K562 (cell line): ENCODE measurements around the gene STARD8. TPM values are rescaled to one million over a fixed set of nuclear protein-coding genes. Genes with fewer than 3 reads are reported as not detected.

Experiments used
- ATAC-seq: fragments of 200-7000 bp; cut with Tn5 transposase; 3 replicates; pipeline ENCODE4 v1.9.1; 2020; ENCODE audit warnings: moderate library complexity
- BruUV-seq: library from RNA; stranded (reverse); fragments of 400-500 nt; replicated peaks from 2 replicates; lab custom pipeline; 2021; lab: Mats Ljungman, UMichigan
- CTCF ChIA-PET: fragments of 300-600 bp; formaldehyde crosslinking; extraction: SDS; loops from one replicate; lab custom pipeline; 2021; ENCODE audit warnings: low intra/inter-chr PET ratio; lab: Yijun Ruan, JAX
- POLR2A ChIA-PET: fragments of 300-600, 350-650 bp; sonication (Branson Sonifier 250); formaldehyde crosslinking; extraction: SDS; loops from one replicate; lab custom pipeline; 2021; ENCODE audit warnings: antibody characterized with exemption, inconsistent platforms; lab: Yijun Ruan, JAX
- DNase-seq, 4 experiments: peaks; one replicate each; pipeline versions ENCODE4 v3.0.0 to v3.0.0-alpha.2; 2011 to 2018; ENCODE audit warnings: low spot score in 3 of 4, mixed read lengths in 3 of 4; ENCODE audit errors: extremely low read depth in 1 of 4
- FAIRE-seq: peaks from 2 replicates; lab custom pipeline; 2011; peaks lifted over from hg19 to GRCh38; lab: Jason Lieb, UNC
- H2AFZ ChIP-seq: 2 replicates; pipeline ENCODE4 v1.6.0; 2011; ENCODE audit warnings: low read depth, low read length, control low read depth, inconsistent platforms
- H3K27ac ChIP-seq: fragments of 200-600 bp; 3 replicates; pipeline ENCODE4 v1.8.0; 2011; ENCODE audit warnings: low read depth, mild to moderate bottlenecking, control low read depth, inconsistent platforms, low read length, moderate library complexity, mixed read lengths; ENCODE audit errors: extremely low read depth
- H3K27me3 ChIP-seq, 2 experiments: fragments of 300-600 bp in 1 of 2; 2 replicates in 1 of 2; 3 replicates in 1 of 2; pipeline versions ENCODE4 v1.6.0 to v1.8.0; 2011; ENCODE audit warnings: inconsistent platforms in 2 of 2, low read length in 2 of 2, mild to moderate bottlenecking in 1 of 2, mixed read lengths in 1 of 2, moderate library complexity in 1 of 2; ENCODE audit not compliant: control insufficient read depth in 2 of 2, insufficient read depth in 2 of 2
- H3K36me3 ChIP-seq: fragments of 300-600 bp; 3 replicates; pipeline ENCODE4 v1.8.0; 2011; ENCODE audit warnings: mild to moderate bottlenecking, low read length, inconsistent platforms; ENCODE audit not compliant: control insufficient read depth, insufficient read depth
- H3K4me1 ChIP-seq, 2 experiments: fragments of 200-600 bp in 1 of 2; replicated peaks in 1 of 2; 2 replicates in 1 of 2; 3 replicates in 1 of 2; pipeline versions ENCODE4 v1.5.1 to v1.8.0; 2011; ENCODE audit warnings: inconsistent platforms in 2 of 2, low read length in 2 of 2, mild to moderate bottlenecking in 1 of 2, mixed read lengths in 1 of 2, moderate library complexity in 1 of 2; ENCODE audit not compliant: control insufficient read depth in 2 of 2, insufficient read depth in 2 of 2
- H3K4me2 ChIP-seq: 2 replicates; pipeline ENCODE4 v1.6.1; 2011; ENCODE audit warnings: low read length, control low read depth, inconsistent platforms, mixed read lengths; ENCODE audit not compliant: insufficient read depth
- H3K4me3 ChIP-seq: fragments of 200-600 bp; sonication (generic), shearing (Covaris generic); 2 replicates; pipeline ENCODE4 v1.5.1; 2016; ENCODE audit warnings: control low read depth, inconsistent platforms
- H3K79me2 ChIP-seq: fragments of 200-600 bp; 3 replicates; pipeline ENCODE4 v1.8.0; 2011; ENCODE audit warnings: low read length, inconsistent platforms; ENCODE audit not compliant: control insufficient read depth, insufficient read depth
- H3K9ac ChIP-seq, 2 experiments: 2 replicates each; pipeline versions ENCODE4 v1.6.0 to v1.6.1; 2011; ENCODE audit warnings: low read depth in 2 of 2, low read length in 2 of 2, control low read depth in 1 of 2, inconsistent platforms in 1 of 2, mild to moderate bottlenecking in 1 of 2, mixed read lengths in 1 of 2; ENCODE audit not compliant: insufficient read depth in 1 of 2
- H3K9me1 ChIP-seq: one replicate; pipeline ENCODE4 v1.6.0; 2011; ENCODE audit warnings: inconsistent platforms, mild to moderate bottlenecking, low read length, moderate library complexity; ENCODE audit not compliant: control insufficient read depth, insufficient read depth
- H3K9me3 ChIP-seq: replicated peaks from 2 replicates; pipeline ENCODE4 v1.5.1; 2011; ENCODE audit warnings: low read depth, low read length, inconsistent platforms; ENCODE audit not compliant: control insufficient read depth, insufficient read depth
- H4K20me1 ChIP-seq: replicated peaks from 2 replicates; pipeline ENCODE4 v1.6.1; 2011; ENCODE audit warnings: low read length, inconsistent platforms, mixed read lengths; ENCODE audit not compliant: control insufficient read depth, insufficient read depth
- CBX8 ChIP-seq: fragments of 200-600 bp; sonication (generic); IDR thresholded peaks from 2 replicates; pipeline ENCODE4 v1.6.1; 2012; ENCODE audit warnings: borderline replicate concordance, mixed run types, low read depth, mild to moderate bottlenecking, moderate library complexity, mixed read lengths, low read length, control low read depth, inconsistent platforms; ENCODE audit not compliant: poor library complexity, severe bottlenecking; ENCODE audit errors: extremely low read depth
- ETV1 ChIP-seq: fragments of 450-650 bp; conservative IDR thresholded peaks from 2 replicates; pipeline ENCODE4 v1.6.1; 2016; ENCODE audit warnings: missing genetic modification characterization, control low read depth, low read depth, missing compliant biosample characterization
- HMGXB4 ChIP-seq: sonication (generic); formaldehyde crosslinking; IDR thresholded peaks from 2 replicates; pipeline ENCODE4 v1.8.1; 2023; ENCODE audit warnings: mild to moderate bottlenecking, missing genetic modification reagents
- ID3 ChIP-seq, 2 experiments: fragments of 250-450 bp in 1 of 2; fragments of 450-650 bp in 1 of 2; sonication (Bioruptor Pico) in 1 of 2; IDR thresholded peaks; 2 replicates each; pipeline versions ENCODE4 v1.6.1 to v1.8.0; 2016 to 2021; ENCODE audit warnings: mild to moderate bottlenecking in 2 of 2, moderate library complexity in 2 of 2, missing compliant biosample characterization in 1 of 2, missing genetic modification characterization in 1 of 2
- KAT7 ChIP-seq: sonication (generic); formaldehyde crosslinking; IDR thresholded peaks from 2 replicates; pipeline ENCODE4 v1.8.0; 2022; ENCODE audit warnings: missing genetic modification reagents, mild to moderate bottlenecking, borderline replicate concordance
- MEF2A ChIP-seq: IDR thresholded peaks from 2 replicates; pipeline ENCODE4 v1.6.1; 2011; ENCODE audit warnings: low read depth, mild to moderate bottlenecking, low read length, moderate library complexity; ENCODE audit not compliant: control insufficient read depth
- POLR2G ChIP-seq: fragments of 200-400 bp; formaldehyde crosslinking; IDR thresholded peaks from 2 replicates; pipeline ENCODE4 v1.6.1; 2017; ENCODE audit warnings: low read depth, mild to moderate bottlenecking, antibody characterized with exemption, low read length, moderate library complexity
- ZNF316 ChIP-seq: fragments of 450-650 bp; IDR thresholded peaks from 2 replicates; pipeline ENCODE4 v1.6.1; 2016
- ZNF445 ChIP-seq: fragments of 250-450 bp; sonication (Bioruptor Pico); IDR thresholded peaks from 2 replicates; pipeline ENCODE4 v1.4.0; 2020; ENCODE audit warnings: low read depth, mild to moderate bottlenecking, moderate library complexity
- WGBS: fragments of 100-300 bp; shearing (Covaris generic); methylation state at CpG from one replicate; pipeline ENCODE4 v1.1.6; 2016; ENCODE audit warnings: low coverage, mixed read lengths; ENCODE audit not compliant: insufficient coverage; ENCODE audit errors: missing lambda C conversion rate; 5-methylcytosine and 5-hydroxymethylcytosine counted together
- in situ Hi-C: fragments of 300-500 bp; cut with MboI; formaldehyde crosslinking; loops from 4 replicates; pipeline ENCODE4 v1.15.0; 2018; ENCODE audit warnings: inconsistent platforms, mixed read lengths
- intact Hi-C: fragments of 100-400 bp; cut with micrococcal nuclease; formaldehyde crosslinking; loops from 2 replicates; pipeline ENCODE4 v1.14.2; 2022
- polyA plus RNA-seq, 8 experiments: library from polyadenylated mRNA; depleted of rRNA in 4 of 8; stranded (reverse) in 5 of 8; unstranded in 3 of 8; fragments of >200 nt; fragmentation: Nextera tagmentation in 2 of 8; fragmentation: Illumina TruSeq in 1 of 8; extraction: Ambion mirVana in 2 of 8; extraction: Trizol in 1 of 8; gene quantifications; 2 replicates each; pipeline versions ENCODE4 v1.2.1 to v1.2.3, GENCODE V29; 2011 to 2014; ENCODE audit warnings: inconsistent platforms in 1 of 8, missing spikeins in 1 of 8
- total RNA-seq, 7 experiments: library from RNA; depleted of rRNA in 6 of 7; stranded (reverse); fragments of >200 nt in 6 of 7; fragmentation: Illumina TruSeq in 2 of 7; extraction: Trizol in 2 of 7; gene quantifications; 2 replicates each; pipeline versions ENCODE4 v1.2.1 to v1.2.3, GENCODE V29; 2011 to 2021; ENCODE audit warnings: low replicate concordance in 1 of 7

The STARD8 gene
- total and polyA plus RNA-seq, 9 of the 15 experiments (the other 6 are each of a cell fraction or from before 2014, with no cell fraction given), result 1.6 to 35.0 (median 15.9) TPM

- TF ChIP-seq HMGXB4, result no peak
- TF ChIP-seq, all 486 proteins: peak for 0
These were observed 71.0 kb downstream of the STARD8 start (continued) for GRCh38 chrX:68718443-68718820.

DNA sequence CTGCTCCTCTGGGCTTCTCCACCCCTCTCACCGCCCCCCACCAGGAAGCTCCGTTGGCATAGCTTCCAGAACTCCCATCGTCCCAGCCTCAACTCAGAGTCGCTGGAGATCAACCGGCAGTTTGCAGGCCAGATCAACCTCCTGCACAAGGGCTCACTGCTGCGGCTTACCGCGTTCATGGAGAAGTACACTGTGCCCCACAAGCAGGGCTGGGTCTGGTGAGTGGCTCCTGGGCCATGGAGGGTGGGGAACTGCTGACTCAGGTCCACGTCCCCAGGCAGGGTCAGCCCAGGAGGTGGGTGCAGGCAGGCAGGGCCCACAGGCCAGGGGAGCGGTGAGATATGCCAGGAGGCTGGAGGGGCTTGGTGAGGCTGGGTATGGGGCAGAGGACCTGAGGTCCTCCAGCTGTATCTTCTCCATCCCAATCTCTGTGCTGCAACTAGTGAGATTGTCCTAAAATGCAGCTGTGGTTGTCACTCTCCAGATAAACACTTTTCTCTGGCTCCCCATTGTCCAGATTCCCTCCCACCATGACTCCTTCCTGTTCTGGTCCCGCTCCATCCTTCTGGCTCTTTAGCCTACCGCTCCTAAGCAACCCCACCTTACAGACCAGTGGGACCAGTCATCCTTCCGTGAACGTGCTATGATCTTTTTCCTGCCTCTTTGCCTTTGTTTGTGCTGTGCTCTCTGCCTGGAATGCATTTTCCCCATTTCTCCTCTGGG lies 71.9 kb downstream of the STARD8 start:
- Histone ChIP-seq H3K9me3 (no peaks in the 10 kb centered on the region), H4K20me1 (peaks cover 13% of the 10 kb centered on the region), H3K79me2 (no peaks in the 10 kb centered on the region), H3K27ac (no peak overlapping the region), H3K36me3 (peaks cover 90% of the 10 kb centered on the region; the same call in 2 of the 3 replicates), H3K9ac (no peak overlapping the region), H3K4me2 (no peak overlapping the region), H3K27me3 (no peaks in the 10 kb centered on the region), H2AFZ (no peak overlapping the region), H3K4me3 (no peak overlapping the region), H3K4me1 (0 out of 5 replicates have a peak, but pooled peaks cover 0 to 4% of the 10 kb centered on the region in 2 experiments), H3K9me1 (no peaks in the 10 kb centered on the region)
- TF ChIP-seq CBX8 (no peak), KAT7 (CRISPR knock-in tag) (no peak), ZNF316 (0 out of 2 replicates have a peak, but pooled peaks have one; percentile 13), ETV1 (tag) (no peak), MEF2A (no peak), ZNF445 (no peak), POLR2G (peak; percentile 59), ID3 (CRISPR knock-in tag; IDR thresholded peaks at IDR 0.05) (no peak), ID3 (tag; IDR thresholded peaks at IDR 0.05) (no peak)
- 52% methylated on average over 10 of the region's 14 CpGs for WGBS
- ATAC-seq (no peak), DNase-seq (no peak), FAIRE-seq (no peak)
- ChIA-PET POLR2A (interaction anchor here (0.7 kb wide), 2 partner anchors 24 to 234 kb away, joined by 3 read pairs; no protein-coding TSS in a partner anchor), CTCF (no interaction called here)
- intact Hi-C loops (no loop called here), in situ Hi-C loops (no loop called here)
- no TSS peak for BruUV-seq
